Stimulated activated CD8-positive, alpha-beta memory T cell treated with anti-CD3 and anti-CD28 coated beads, Interleukin-15, amount 100 ng/mL, for 24 hours (primary cell): ENCODE results near the gene ATG101.

ENCODE experiments used
- DNase-seq: peaks from one replicate; pipeline ENCODE4 v3.0.0-alpha.2; 2020; ENCODE audit warnings: low read depth

Gene ATG101

GRCh38 chr12:52042706-52043385 is 26.9 kb upstream of the ATG101 start:
- DNase-seq = no peak

GRCh38 chr12:52043386-52044212 is 26.2 kb upstream of the ATG101 start:
- DNase-seq = no peak

- DNase-seq = no peak
These were observed 25.3 kb upstream of the ATG101 start for GRCh38 chr12:52044292-52044983.

- no peak for DNase-seq
These were observed 24.0 kb upstream of the ATG101 start for GRCh38 chr12:52045794-52046199.

GRCh38 chr12:52046859-52047258 is 22.9 kb upstream of the ATG101 start:
- no peak for DNase-seq

GRCh38 chr12:52049286-52049685 is 20.5 kb upstream of the ATG101 start:
- DNase-seq = no peak

GRCh38 chr12:52049688-52050087 is 20.1 kb upstream of the ATG101 start:
- DNase-seq = no peak

GRCh38 chr12:52050116-52050757 is 19.5 kb upstream of the ATG101 start:
- DNase-seq = no peak

GRCh38 chr12:52050758-52051541 is 18.8 kb upstream of the ATG101 start, which contains the start of gene NR4A1:
Gene NR4A1, plus strand, starts transcription at chr12:52051442. Its CDS starts 2,887 bp downstream, at chr12:52054329.
- DNase-seq = peak; percentile 97

- no peak for DNase-seq
These were observed 17.2 kb upstream of the ATG101 start for GRCh38 chr12:52052468-52053186.

- DNase-seq = no peak
These were observed 16.1 kb upstream of the ATG101 start for GRCh38 chr12:52053536-52054209.

GRCh38 chr12:52054231-52054832 is 15.4 kb upstream of the ATG101 start:
- DNase-seq = no peak

- no peak for DNase-seq
These were observed 14.7 kb upstream of the ATG101 start for GRCh38 chr12:52054833-52055730.

- DNase-seq = no peak
These were observed 13.8 kb upstream of the ATG101 start for GRCh38 chr12:52055731-52056711.

GRCh38 chr12:52056801-52057637 is 12.8 kb upstream of the ATG101 start:
- no peak for DNase-seq
